ENCODE measurements around the gene EIF4A2. TPM values are rescaled to one million over a fixed set of nuclear protein-coding genes. Genes with fewer than 3 reads are reported as not detected.

EIF4A2 gene
- total and polyA plus RNA-seq, 9 of the 15 experiments (the other 6 are each of a cell fraction or from before 2014, with no cell fraction given) = 307 to 754 (median 435) TPM

GRCh38 chr3:186779204-186779603 lies 4.2 kb upstream of the EIF4A2 start:
- no peak for FAIRE-seq
- H4K20me1 ChIP-seq (replicated peaks; ENCODE audit: control insufficient read depth, insufficient read depth, low read length) = peaks cover 7% of the 10 kb centered on the region
- intact Hi-C loops (cut with micrococcal nuclease) = no loop called here
- peaks cover 0 to 4% of the 10 kb centered on the region in 2 experiments; a peak in 3 of 5 replicates for H3K4me1 ChIP-seq (replicated peaks in 1 of 2; ENCODE audit: control insufficient read depth in 2 of 2, insufficient read depth in 2 of 2, low read length in 2 of 2)
- H3K27ac ChIP-seq (ENCODE audit: extremely low read depth, low read depth, low read length) = no peak overlapping the region
- BruUV-seq (replicated peaks) = no TSS peak
- in situ Hi-C loops (cut with MboI) = no loop called here
- CTCF ChIA-PET (ENCODE audit: low intra/inter-chr PET ratio) = no interaction called here
- DNase-seq (ENCODE audit: extremely low read depth in 1 of 4, low spot score in 3 of 4) = no peak
- no peaks in the 10 kb centered on the region; a peak in 2 of 5 replicates for H3K27me3 ChIP-seq (ENCODE audit: control insufficient read depth in 2 of 2, insufficient read depth in 2 of 2, low read length in 2 of 2)
- WGBS (ENCODE audit: insufficient coverage, low coverage, missing lambda C conversion rate) = 42% methylated on average over 5 of the region's 5 CpGs
- H3K9ac ChIP-seq (ENCODE audit: insufficient read depth in 1 of 2, low read depth in 2 of 2, low read length in 2 of 2) = no peak overlapping the region
- TF ChIP-seq SRSF1 (IDR thresholded peaks at IDR 0.05; ENCODE audit: low read depth, low read length) (no peak), WHSC1 (IDR thresholded peaks at IDR 0.05; ENCODE audit: low read length) (no peak), ATF7 (IDR thresholded peaks at IDR 0.05) (no peak), TCFL5 (CRISPR knock-in tag; conservative IDR thresholded peaks at IDR 0.05) (no peak), HDAC6 (IDR thresholded peaks at IDR 0.05; ENCODE audit: low read depth, low read length) (no peak), RREB1 (CRISPR knock-in tag; IDR thresholded peaks at IDR 0.05) (no peak)
- ATAC-seq = no peak
- H3K4me3 ChIP-seq = no peak overlapping the region
- H3K4me2 ChIP-seq (ENCODE audit: insufficient read depth, low read length) = no peak overlapping the region
- peaks cover 19% of the 10 kb centered on the region for H3K79me2 ChIP-seq (ENCODE audit: control insufficient read depth, insufficient read depth, low read length)
- no peak overlapping the region for H2AFZ ChIP-seq (ENCODE audit: low read depth, low read length)
- POLR2A ChIA-PET = no interaction called here
- H3K9me3 ChIP-seq (replicated peaks; ENCODE audit: control insufficient read depth, insufficient read depth, low read depth, low read length) = no peaks in the 10 kb centered on the region
- H3K36me3 ChIP-seq (ENCODE audit: control insufficient read depth, insufficient read depth, low read length) = peaks cover 7% of the 10 kb centered on the region
- H3K9me1 ChIP-seq (ENCODE audit: control insufficient read depth, insufficient read depth, low read length) = no peaks in the 10 kb centered on the region

Measured in K562 (cell line).